Suprapubic skin (tissue), 4 donors: ENCODE results near the gene RANBP1. TPM values are rescaled to one million over a fixed set of nuclear protein-coding genes. Genes with fewer than 3 reads are reported as not detected.

Experiments used
- DNase-seq, 2 donors: peaks; one replicate each; pipeline ENCODE4 v3.0.0-alpha.2; 2019; ENCODE audit warnings: low spot score in 2 of 2
- H3K27ac ChIP-seq: fragments of 200-600 bp; sonication (generic); one replicate; pipeline ENCODE4 v1.5.1; 2019
- H3K27me3 ChIP-seq: fragments of 200-600 bp; sonication (generic); one replicate; pipeline ENCODE4 v1.5.1; 2019
- H3K36me3 ChIP-seq: fragments of 200-600 bp; sonication (generic); one replicate; pipeline ENCODE4 v1.5.1; 2019
- H3K4me1 ChIP-seq: fragments of 200-600 bp; sonication (generic); one replicate; pipeline ENCODE4 v1.5.1; 2019
- H3K4me3 ChIP-seq: fragments of 200-600 bp; sonication (generic); one replicate; pipeline ENCODE4 v1.5.1; 2019; ENCODE audit warnings: mild to moderate bottlenecking
- H3K9me3 ChIP-seq: fragments of 200-600 bp; sonication (generic); one replicate; pipeline ENCODE4 v1.5.1; 2019
- EP300 ChIP-seq: sonication (generic); formaldehyde crosslinking; IDR thresholded peaks from one replicate; pipeline ENCODE4 v1.6.1; 2017; ENCODE audit warnings: antibody characterized with exemption
- POLR2A ChIP-seq, 2 donors: fragments of 450-650 bp; IDR thresholded peaks; one replicate each; pipeline ENCODE4 v1.6.1; 2017; ENCODE audit warnings: antibody characterized with exemption in 2 of 2, mild to moderate bottlenecking in 2 of 2, moderate library complexity in 2 of 2
- POLR2AphosphoS5 ChIP-seq, 3 donors: sonication (generic); formaldehyde crosslinking; IDR thresholded peaks; one replicate each; pipeline ENCODE4 v1.6.1; 2017; ENCODE audit warnings: antibody characterized with exemption in 3 of 3
- WGBS: methylation state at CpG from one replicate; pipeline ENCODE4 v1.1.5; 2018; 5-methylcytosine and 5-hydroxymethylcytosine counted together
- total RNA-seq, 4 donors: library from RNA; depleted of rRNA; stranded (reverse); fragments of >200 nt; gene quantifications; one replicate each; pipeline ENCODE4 v1.1.0, GENCODE V29; 2016
- TF ChIP-seq, protein P1 (sequence below), 2 donors: fragments of 200-600 bp in 1 of 2; fragments of 450-650 bp in 1 of 2; sonication (generic) in 1 of 2; IDR thresholded peaks; one replicate each; pipeline ENCODE4 v1.5.1; 2016 to 2019; ENCODE audit warnings: antibody characterized with exemption in 2 of 2, mild to moderate bottlenecking in 1 of 2, moderate library complexity in 1 of 2

The RANBP1 gene
- total RNA-seq, 4 donors from 2014 or later, result 107 to 150 (median 119) TPM

GRCh38 chr22:20085651-20086050 lies 30.3 kb upstream of the RANBP1 start:
- Histone ChIP-seq H3K27me3 (no peaks in the 10 kb centered on the region), H3K9me3 (no peaks in the 10 kb centered on the region), H3K4me3 (no peak overlapping the region), H3K4me1 (peaks cover 41% of the 10 kb centered on the region), H3K36me3 (peaks cover 52% of the 10 kb centered on the region), H3K27ac (no peak overlapping the region)
- 94% methylated on average over 20 of the region's 20 CpGs for WGBS
- TF ChIP-seq POLR2A (IDR thresholded peaks at IDR 0.05), result no peak
- no peak for TF ChIP-seq EP300
- TF ChIP-seq POLR2AphosphoS5 (IDR thresholded peaks at IDR 0.05), result no peak
- TF ChIP-seq, protein P1, sequence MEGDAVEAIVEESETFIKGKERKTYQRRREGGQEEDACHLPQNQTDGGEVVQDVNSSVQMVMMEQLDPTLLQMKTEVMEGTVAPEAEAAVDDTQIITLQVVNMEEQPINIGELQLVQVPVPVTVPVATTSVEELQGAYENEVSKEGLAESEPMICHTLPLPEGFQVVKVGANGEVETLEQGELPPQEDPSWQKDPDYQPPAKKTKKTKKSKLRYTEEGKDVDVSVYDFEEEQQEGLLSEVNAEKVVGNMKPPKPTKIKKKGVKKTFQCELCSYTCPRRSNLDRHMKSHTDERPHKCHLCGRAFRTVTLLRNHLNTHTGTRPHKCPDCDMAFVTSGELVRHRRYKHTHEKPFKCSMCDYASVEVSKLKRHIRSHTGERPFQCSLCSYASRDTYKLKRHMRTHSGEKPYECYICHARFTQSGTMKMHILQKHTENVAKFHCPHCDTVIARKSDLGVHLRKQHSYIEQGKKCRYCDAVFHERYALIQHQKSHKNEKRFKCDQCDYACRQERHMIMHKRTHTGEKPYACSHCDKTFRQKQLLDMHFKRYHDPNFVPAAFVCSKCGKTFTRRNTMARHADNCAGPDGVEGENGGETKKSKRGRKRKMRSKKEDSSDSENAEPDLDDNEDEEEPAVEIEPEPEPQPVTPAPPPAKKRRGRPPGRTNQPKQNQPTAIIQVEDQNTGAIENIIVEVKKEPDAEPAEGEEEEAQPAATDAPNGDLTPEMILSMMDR (IDR thresholded peaks at IDR 0.05), result no peak
- no peak for DNase-seq

- DNase-seq, result no peak
- TF ChIP-seq, protein P1 (IDR thresholded peaks at IDR 0.05), result no peak
- TF ChIP-seq POLR2AphosphoS5 (IDR thresholded peaks at IDR 0.05) (no peak), POLR2A (IDR thresholded peaks at IDR 0.05) (no peak)
- WGBS, result 92% methylated on average over 24 of the region's 24 CpGs
Measured at GRCh38 chr22:20086101-20086599, 29.8 kb upstream of the RANBP1 start.

GRCh38 chr22:20086763-20087162 lies 29.1 kb upstream of the RANBP1 start:
- Histone ChIP-seq H3K36me3 (peaks cover 63% of the 10 kb centered on the region), H3K9me3 (no peaks in the 10 kb centered on the region), H3K4me3 (no peak overlapping the region), H3K27me3 (no peaks in the 10 kb centered on the region), H3K27ac (no peak overlapping the region), H3K4me1 (peaks cover 29% of the 10 kb centered on the region)
- no peak for DNase-seq
- TF ChIP-seq POLR2A (IDR thresholded peaks at IDR 0.05) (no peak), EP300 (no peak), POLR2AphosphoS5 (IDR thresholded peaks at IDR 0.05) (no peak)
- TF ChIP-seq, protein P1 (IDR thresholded peaks at IDR 0.05), result no peak
- WGBS, result 94% methylated on average over 5 of the region's 5 CpGs

More at GRCh38 chr22:20086101-20086599, 29.8 kb upstream of the RANBP1 start:
- Histone ChIP-seq H3K4me3 (no peak overlapping the region), H3K9me3 (no peaks in the 10 kb centered on the region), H3K27me3 (no peaks in the 10 kb centered on the region), H3K36me3 (peaks cover 57% of the 10 kb centered on the region), H3K27ac (no peak overlapping the region), H3K4me1 (peaks cover 36% of the 10 kb centered on the region)

DNA sequence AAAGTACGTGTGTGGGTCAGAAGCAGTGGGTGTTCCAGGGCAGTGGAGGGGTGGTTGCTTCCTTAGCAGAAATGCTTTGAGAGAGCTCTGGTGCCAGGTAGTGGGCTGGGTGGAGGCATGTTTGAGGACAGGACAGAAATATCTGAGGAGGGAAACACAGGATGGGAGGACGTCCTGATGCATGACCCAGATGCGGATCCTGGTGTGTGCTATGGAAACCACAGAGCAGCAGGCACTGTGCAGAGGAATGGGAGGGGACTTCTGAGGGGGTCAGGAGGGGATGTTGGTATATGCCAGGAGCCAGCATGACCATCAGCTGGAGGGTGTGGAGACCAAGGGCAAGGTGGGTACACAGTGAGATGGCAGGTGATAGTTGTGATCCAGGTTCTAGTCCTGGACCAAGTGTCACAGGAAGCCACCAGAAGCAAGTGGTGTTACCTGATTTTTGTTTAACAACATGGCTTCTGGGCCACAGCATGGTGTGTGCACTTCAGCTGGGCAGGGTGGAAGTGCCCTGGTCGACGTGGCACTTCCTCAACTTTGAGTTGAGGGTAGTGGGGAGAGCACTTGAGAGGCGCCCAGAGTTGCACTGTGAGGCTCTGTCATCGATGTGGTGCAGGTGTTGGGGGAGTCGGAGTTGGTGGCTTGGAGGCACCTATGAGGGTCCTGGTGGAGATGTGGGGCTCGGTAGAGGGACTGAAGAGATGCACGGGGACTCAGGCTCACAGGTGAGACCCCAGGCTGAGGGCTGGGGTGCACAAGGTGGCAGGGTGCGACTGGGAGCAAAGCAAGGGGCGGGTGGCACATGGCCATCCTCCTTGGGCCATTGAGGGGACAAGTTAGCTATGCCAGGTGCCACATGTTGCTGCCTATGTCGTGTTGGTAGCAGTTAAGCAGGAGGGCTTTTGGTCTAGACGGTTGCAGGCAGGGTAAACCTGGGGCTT lies 28.3 kb upstream of the RANBP1 start:
- Histone ChIP-seq H3K4me1 (peaks cover 21% of the 10 kb centered on the region), H3K27ac (no peak overlapping the region), H3K27me3 (no peaks in the 10 kb centered on the region), H3K36me3 (peaks cover 71% of the 10 kb centered on the region), H3K4me3 (no peak overlapping the region), H3K9me3 (no peaks in the 10 kb centered on the region)
- DNase-seq, result no peak
- TF ChIP-seq EP300, result no peak
- TF ChIP-seq, protein P1 (IDR thresholded peaks at IDR 0.05), result no peak
- no peak for TF ChIP-seq POLR2A (IDR thresholded peaks at IDR 0.05)
- TF ChIP-seq POLR2AphosphoS5 (IDR thresholded peaks at IDR 0.05), result no peak
- 89% methylated on average over 13 of the region's 14 CpGs for WGBS

GRCh38 chr22:20088263-20088648 lies 27.6 kb upstream of the RANBP1 start:
- H3K4me1 ChIP-seq, result peaks cover 14% of the 10 kb centered on the region
- DNase-seq, result no peak
- H3K9me3 ChIP-seq, result no peaks in the 10 kb centered on the region
- H3K27me3 ChIP-seq, result no peaks in the 10 kb centered on the region
- H3K36me3 ChIP-seq, result peaks cover 78% of the 10 kb centered on the region
- H3K27ac ChIP-seq, result no peak overlapping the region
- TF ChIP-seq POLR2AphosphoS5 (IDR thresholded peaks at IDR 0.05), result no peak
- TF ChIP-seq POLR2A (IDR thresholded peaks at IDR 0.05), result no peak
- TF ChIP-seq EP300, result no peak
- TF ChIP-seq, protein P1 (IDR thresholded peaks at IDR 0.05), result no peak
- H3K4me3 ChIP-seq, result no peak overlapping the region
- 91% methylated on average over 7 of the region's 8 CpGs for WGBS
